ENCODE data around the gene SURF4. TPM values are rescaled to one million over a fixed set of nuclear protein-coding genes. Genes with fewer than 3 reads are reported as not detected.

Gene SURF4
- total RNA-seq, 2 experiments from 2014 or later, result 218 to 304 TPM

Other genes with a start within 250 kb of the SURF4 start
- gene GBGT1, start 212.1 kb downstream of the SURF4 start, total RNA-seq, result 1 to 10 TPM; 3.9 to 5.7 TPM
- not detected for gene OBP2B, start 166.8 kb downstream of the SURF4 start, total RNA-seq
- gene ABO, start 100.9 kb downstream of the SURF4 start, total RNA-seq, result not detected
- 10 to 100 TPM; 12.9 to 16.5 TPM for gene SURF6, start 39.9 kb downstream of the SURF4 start, total RNA-seq
- 10 to 100 TPM; 28.8 to 35.9 TPM for gene MED22, start 27.9 kb downstream of the SURF4 start, total RNA-seq
- gene RPL7A, start 27.8 kb downstream of the SURF4 start, total RNA-seq, result 1,000 to 10,000 TPM; 1,729 to 2,113 TPM
- gene SURF1, start 19.6 kb downstream of the SURF4 start, total RNA-seq, result 10 to 100 TPM; 35.4 to 35.6 TPM
- gene SURF2, start 19.5 kb downstream of the SURF4 start, total RNA-seq, result 10 to 100 TPM; 14.9 to 23.2 TPM
- 1 to 10 TPM in 1 of 2 experiments, under 1 TPM in 1; 0.20 to 1.4 TPM for gene STKLD1, start 306 bp upstream of the SURF4 start, total RNA-seq
- 10 to 100 TPM; 27.5 to 34.1 TPM for gene REXO4, start 42.0 kb upstream of the SURF4 start, total RNA-seq
- gene ADAMTS13, start 46.3 kb upstream of the SURF4 start, total RNA-seq, result 1 to 10 TPM; 2.6 to 2.7 TPM
- 1 to 10 TPM in 1 of 2 experiments, under 1 TPM in 1; 0.38 to 1.1 TPM for gene CACFD1, start 83.9 kb upstream of the SURF4 start, total RNA-seq
- gene SLC2A6, start 103.0 kb upstream of the SURF4 start, total RNA-seq, result 1 to 10 TPM; 5.5 to 9.9 TPM
- not detected for gene MYMK, start 148.9 kb upstream of the SURF4 start, total RNA-seq
- not detected for gene ADAMTSL2, start 158.6 kb upstream of the SURF4 start, total RNA-seq
- gene FAM163B, start 233.3 kb upstream of the SURF4 start, total RNA-seq, result not detected